IPS-15b (cell line): ENCODE results near the gene FAXC.

Experiments
- H3K27me3 ChIP-seq: one replicate; pipeline ENCODE4 v1.6.1; 2013; ENCODE audit warnings: low read length; ENCODE audit not compliant: control insufficient read depth, insufficient read depth
- H3K36me3 ChIP-seq: one replicate; pipeline ENCODE4 v1.6.1; 2013; ENCODE audit warnings: low read length; ENCODE audit not compliant: control insufficient read depth, insufficient read depth
- H3K4me1 ChIP-seq: one replicate; pipeline ENCODE4 v1.6.1; 2013; ENCODE audit warnings: mild to moderate bottlenecking, low read length; ENCODE audit not compliant: control insufficient read depth, insufficient read depth
- H3K4me3 ChIP-seq: one replicate; pipeline ENCODE4 v1.5.1; 2013; ENCODE audit warnings: low read depth, low read length
- H3K9ac ChIP-seq: one replicate; pipeline ENCODE4 v1.6.1; 2013; ENCODE audit warnings: low read depth, mild to moderate bottlenecking, low read length
- H3K9me3 ChIP-seq: one replicate; pipeline ENCODE4 v1.6.1; 2013; ENCODE audit warnings: mild to moderate bottlenecking, low read length; ENCODE audit not compliant: control insufficient read depth, insufficient read depth

The FAXC gene

DNA sequence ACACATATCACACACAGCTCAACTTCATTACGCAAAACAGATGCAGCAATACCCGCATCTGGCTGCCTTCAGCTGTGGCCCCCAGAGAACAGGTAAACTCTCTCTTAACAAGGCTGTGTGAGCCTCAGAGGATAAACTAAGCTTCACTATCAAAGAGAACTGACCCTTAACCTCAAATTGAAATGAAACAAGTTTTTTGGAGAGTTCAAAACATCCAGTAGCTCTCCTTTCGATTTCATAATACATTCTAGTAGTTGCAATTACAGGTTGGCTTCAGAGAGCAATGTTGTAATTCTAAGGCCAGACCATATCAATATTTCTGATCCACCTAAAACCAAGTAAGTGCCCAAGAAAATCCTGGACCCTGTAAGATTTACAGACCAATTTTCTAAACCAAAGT is 113.5 kb downstream of the FAXC start:
- no peak overlapping the region for H3K9ac ChIP-seq
- H3K4me3 ChIP-seq: no peak overlapping the region
- no peaks in the 10 kb centered on the region for H3K27me3 ChIP-seq
- no peaks in the 10 kb centered on the region for H3K4me1 ChIP-seq
- no peaks in the 10 kb centered on the region for H3K9me3 ChIP-seq
- H3K36me3 ChIP-seq: no peaks in the 10 kb centered on the region

GRCh38 chr6:99233219-99233618 is 116.3 kb downstream of the FAXC start:
- no peak overlapping the region for H3K9ac ChIP-seq
- no peaks in the 10 kb centered on the region for H3K27me3 ChIP-seq
- no peaks in the 10 kb centered on the region for H3K4me1 ChIP-seq

DNA sequence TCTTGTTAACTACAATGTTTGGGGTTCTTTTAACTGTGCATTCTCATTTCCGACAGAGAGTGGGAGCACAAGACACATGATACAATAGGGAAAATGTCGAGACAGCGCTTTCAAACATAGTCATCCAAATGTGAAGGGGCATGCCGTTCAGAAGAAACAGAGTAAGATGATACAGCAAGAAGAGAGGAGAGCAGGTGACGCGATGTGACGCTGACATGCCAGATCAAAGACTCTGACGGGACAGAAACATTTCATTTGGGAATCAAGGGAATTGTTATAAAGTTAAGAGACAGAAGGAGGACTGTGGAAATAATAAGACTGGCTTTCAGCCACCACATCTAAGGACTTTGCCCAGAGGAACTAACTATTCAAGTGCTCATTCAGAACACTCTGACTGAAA is 117.4 kb downstream of the FAXC start:
- Histone ChIP-seq H3K4me1 (no peaks in the 10 kb centered on the region), H3K9ac (no peak overlapping the region), H3K9me3 (no peaks in the 10 kb centered on the region), H3K4me3 (no peak overlapping the region), H3K27me3 (no peaks in the 10 kb centered on the region), H3K36me3 (no peaks in the 10 kb centered on the region)

More at GRCh38 chr6:99233219-99233618, 116.3 kb downstream of the FAXC start:
- Histone ChIP-seq H3K4me3 (no peak overlapping the region), H3K9me3 (no peaks in the 10 kb centered on the region), H3K36me3 (no peaks in the 10 kb centered on the region)

GRCh38 chr6:99225172-99225571 is 124.3 kb downstream of the FAXC start:
- H3K4me1 ChIP-seq: peaks cover 2% of the 10 kb centered on the region
- H3K27me3 ChIP-seq: no peaks in the 10 kb centered on the region
- no peak overlapping the region for H3K4me3 ChIP-seq
- no peak overlapping the region for H3K9ac ChIP-seq
- no peaks in the 10 kb centered on the region for H3K9me3 ChIP-seq
- H3K36me3 ChIP-seq: no peaks in the 10 kb centered on the region
